PC-9 (cell line): ENCODE results near the gene PSMD1. TPM values are rescaled to one million over a fixed set of nuclear protein-coding genes. Genes with fewer than 3 reads are reported as not detected.

Experiments
- BruUV-seq: library from RNA; stranded (reverse); fragments of 400-500 nt; replicated peaks from 2 replicates; lab custom pipeline; 2021; lab: Mats Ljungman, UMichigan
- CTCF ChIA-PET: fragments of 300-600 bp; sonication (Branson Sonifier 250); formaldehyde crosslinking; loops from one replicate; lab custom pipeline; 2022; ENCODE audit warnings: antibody characterized with exemption; lab: Charles Lee
- POLR2A ChIA-PET: fragments of 300-600 bp; sonication (Branson Sonifier 250); formaldehyde crosslinking; loops from one replicate; lab custom pipeline; 2022; ENCODE audit warnings: antibody characterized with exemption; ENCODE audit not compliant: unreplicated experiment; lab: Charles Lee
- DNase-seq, 2 experiments: peaks; one replicate each; pipeline versions ENCODE4 v3.0.0 to v3.0.0-alpha.2; 2015 to 2022; ENCODE audit warnings: mixed read lengths in 1 of 2
- H2AFZ ChIP-seq: fragments of 200-600 bp; sonication (generic); 2 replicates; pipeline ENCODE4 v1.8.1; 2017; ENCODE audit warnings: antibody characterized with exemption
- H3F3A ChIP-seq: fragments of 200-600 bp; sonication (generic); 2 replicates; pipeline ENCODE4 v1.8.1; 2017; ENCODE audit warnings: antibody characterized with exemption, mild to moderate bottlenecking, low read depth; ENCODE audit not compliant: insufficient read depth
- H3K27ac ChIP-seq: fragments of 200-600 bp; sonication (generic); 2 replicates; pipeline ENCODE4 v1.6.1; 2016; ENCODE audit warnings: mixed run types
- H3K27me3 ChIP-seq: fragments of 200-600 bp; sonication (generic); 2 replicates; pipeline ENCODE4 v1.6.1; 2016; ENCODE audit warnings: low read depth, mixed run types; ENCODE audit not compliant: insufficient read depth
- H3K36me3 ChIP-seq: fragments of 200-600 bp; sonication (generic); 2 replicates; pipeline ENCODE4 v1.6.1; 2016; ENCODE audit warnings: low read depth, mixed run types
- H3K4me1 ChIP-seq: fragments of 200-600 bp; sonication (generic); replicated peaks from 2 replicates; pipeline ENCODE4 v1.6.1; 2016; ENCODE audit warnings: mixed run types; ENCODE audit not compliant: insufficient read depth
- H3K4me2 ChIP-seq: fragments of 200-600 bp; sonication (generic); 2 replicates; pipeline ENCODE4 v1.6.1; 2017; ENCODE audit warnings: mixed run types
- H3K4me3 ChIP-seq: fragments of 200-600 bp; sonication (generic); 2 replicates; pipeline ENCODE4 v1.6.1; 2016; ENCODE audit warnings: mixed run types
- H3K79me2 ChIP-seq: fragments of 200-600 bp; sonication (generic); 2 replicates; pipeline ENCODE4 v1.6.1; 2017; ENCODE audit warnings: low read depth, mixed run types
- H3K9me2 ChIP-seq: fragments of 200-600 bp; sonication (generic); 2 replicates; pipeline ENCODE4 v1.8.1; 2017; ENCODE audit warnings: mild to moderate bottlenecking; ENCODE audit not compliant: insufficient read depth
- H3K9me3 ChIP-seq: fragments of 200-600 bp; sonication (generic); 2 replicates; pipeline ENCODE4 v1.8.1; 2016; ENCODE audit warnings: low read depth; ENCODE audit not compliant: insufficient read depth
- H4K20me1 ChIP-seq: fragments of 200-600 bp; sonication (generic); 2 replicates; pipeline ENCODE4 v1.8.1; 2017; ENCODE audit not compliant: insufficient read depth
- EZH2 ChIP-seq: fragments of 200-600 bp; sonication (generic); IDR thresholded peaks from 2 replicates; pipeline ENCODE4 v1.8.0; 2017; ENCODE audit warnings: antibody characterized with exemption, low read depth
- intact Hi-C: fragments of 100-400 bp; cut with micrococcal nuclease; formaldehyde crosslinking; loops from one replicate; pipeline ENCODE4 v1.10.0; 2022; ENCODE audit not compliant: unreplicated experiment
- total RNA-seq: library from RNA; stranded (reverse); gene quantifications from 2 replicates; pipeline ENCODE4 v1.2.3, GENCODE V29; 2021
- TF ChIP-seq, protein P1 (sequence below): fragments of 200-600 bp; sonication (generic); conservative IDR thresholded peaks from 2 replicates; pipeline ENCODE4 v1.6.1; 2017; ENCODE audit warnings: mixed run types, antibody characterized with exemption, mild to moderate bottlenecking, moderate library complexity

Gene PSMD1
- total RNA-seq, 1 experiment from 2014 or later = 119 TPM

GRCh38 chr2:231041061-231041689, 15.5 kb upstream of the PSMD1 start:
- no peaks in the 10 kb centered on the region for H3K79me2 ChIP-seq
- intact Hi-C loops = no loop called here
- ChIA-PET CTCF (no interaction called here), POLR2A (no interaction called here)
- H3F3A ChIP-seq = no peaks in the 10 kb centered on the region
- peaks cover 16% of the 10 kb centered on the region; the same call in 1 of the 2 replicates for H3K27me3 ChIP-seq
- no peak overlapping the region for H3K4me3 ChIP-seq
- no peaks in the 10 kb centered on the region for H3K9me3 ChIP-seq
- H2AFZ ChIP-seq = no peak overlapping the region
- H4K20me1 ChIP-seq = no peaks in the 10 kb centered on the region
- BruUV-seq = no TSS peak
- H3K36me3 ChIP-seq = no peaks in the 10 kb centered on the region
- DNase-seq = no peak
- H3K4me2 ChIP-seq = no peak overlapping the region
- H3K9me2 ChIP-seq = no peaks in the 10 kb centered on the region
- no peaks in the 10 kb centered on the region for H3K4me1 ChIP-seq
- H3K27ac ChIP-seq = no peak overlapping the region
- TF ChIP-seq, protein P1, sequence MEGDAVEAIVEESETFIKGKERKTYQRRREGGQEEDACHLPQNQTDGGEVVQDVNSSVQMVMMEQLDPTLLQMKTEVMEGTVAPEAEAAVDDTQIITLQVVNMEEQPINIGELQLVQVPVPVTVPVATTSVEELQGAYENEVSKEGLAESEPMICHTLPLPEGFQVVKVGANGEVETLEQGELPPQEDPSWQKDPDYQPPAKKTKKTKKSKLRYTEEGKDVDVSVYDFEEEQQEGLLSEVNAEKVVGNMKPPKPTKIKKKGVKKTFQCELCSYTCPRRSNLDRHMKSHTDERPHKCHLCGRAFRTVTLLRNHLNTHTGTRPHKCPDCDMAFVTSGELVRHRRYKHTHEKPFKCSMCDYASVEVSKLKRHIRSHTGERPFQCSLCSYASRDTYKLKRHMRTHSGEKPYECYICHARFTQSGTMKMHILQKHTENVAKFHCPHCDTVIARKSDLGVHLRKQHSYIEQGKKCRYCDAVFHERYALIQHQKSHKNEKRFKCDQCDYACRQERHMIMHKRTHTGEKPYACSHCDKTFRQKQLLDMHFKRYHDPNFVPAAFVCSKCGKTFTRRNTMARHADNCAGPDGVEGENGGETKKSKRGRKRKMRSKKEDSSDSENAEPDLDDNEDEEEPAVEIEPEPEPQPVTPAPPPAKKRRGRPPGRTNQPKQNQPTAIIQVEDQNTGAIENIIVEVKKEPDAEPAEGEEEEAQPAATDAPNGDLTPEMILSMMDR = no peak
- no peak for TF ChIP-seq EZH2

GRCh38 chr2:231043796-231044195, 12.9 kb upstream of the PSMD1 start:
- Histone ChIP-seq H3K4me1 (no peaks in the 10 kb centered on the region), H3K27me3 (peaks cover 21% of the 10 kb centered on the region; the same call in 1 of the 2 replicates), H4K20me1 (no peaks in the 10 kb centered on the region), H2AFZ (no peak overlapping the region), H3K36me3 (no peaks in the 10 kb centered on the region), H3K9me3 (no peaks in the 10 kb centered on the region), H3K4me3 (no peak overlapping the region), H3K4me2 (no peak overlapping the region), H3K9me2 (no peaks in the 10 kb centered on the region), H3K27ac (no peak overlapping the region), H3K79me2 (no peaks in the 10 kb centered on the region), H3F3A (no peaks in the 10 kb centered on the region)
- intact Hi-C loops = no loop called here
- CTCF ChIA-PET = no interaction called here
- TF ChIP-seq, protein P1 = no peak
- TF ChIP-seq EZH2 = no peak
- no peak for DNase-seq
- POLR2A ChIA-PET = no interaction called here
- BruUV-seq = no TSS peak

- no peak overlapping the region for H3K27ac ChIP-seq
- no peak for TF ChIP-seq EZH2
- TF ChIP-seq, protein P1 = no peak
- H3K9me2 ChIP-seq = no peaks in the 10 kb centered on the region
- POLR2A ChIA-PET = no interaction called here
- no peak overlapping the region for H3K4me3 ChIP-seq
- no peak overlapping the region for H3K4me2 ChIP-seq
- H3K4me1 ChIP-seq = no peaks in the 10 kb centered on the region
- H3K36me3 ChIP-seq = no peaks in the 10 kb centered on the region
- H3K27me3 ChIP-seq = peaks cover 16% of the 10 kb centered on the region; the same call in 1 of the 2 replicates
- no peak overlapping the region for H2AFZ ChIP-seq
- H3K9me3 ChIP-seq = no peaks in the 10 kb centered on the region
- H4K20me1 ChIP-seq = no peaks in the 10 kb centered on the region
- intact Hi-C loops = no loop called here
- no peaks in the 10 kb centered on the region for H3F3A ChIP-seq
- no peak for DNase-seq
- no TSS peak for BruUV-seq
- CTCF ChIA-PET = no interaction called here
- no peaks in the 10 kb centered on the region for H3K79me2 ChIP-seq
Observed at GRCh38 chr2:231046916-231047273, 9.8 kb upstream of the PSMD1 start.
